Measurements from ENCODE around the gene GABRB2.
"Not testable (repeated sequence)": the region's sequence is repeated elsewhere in the genome, so short reads cannot be mapped to it uniquely, and the experiment has no call there.

GABRB2 gene

DNA sequence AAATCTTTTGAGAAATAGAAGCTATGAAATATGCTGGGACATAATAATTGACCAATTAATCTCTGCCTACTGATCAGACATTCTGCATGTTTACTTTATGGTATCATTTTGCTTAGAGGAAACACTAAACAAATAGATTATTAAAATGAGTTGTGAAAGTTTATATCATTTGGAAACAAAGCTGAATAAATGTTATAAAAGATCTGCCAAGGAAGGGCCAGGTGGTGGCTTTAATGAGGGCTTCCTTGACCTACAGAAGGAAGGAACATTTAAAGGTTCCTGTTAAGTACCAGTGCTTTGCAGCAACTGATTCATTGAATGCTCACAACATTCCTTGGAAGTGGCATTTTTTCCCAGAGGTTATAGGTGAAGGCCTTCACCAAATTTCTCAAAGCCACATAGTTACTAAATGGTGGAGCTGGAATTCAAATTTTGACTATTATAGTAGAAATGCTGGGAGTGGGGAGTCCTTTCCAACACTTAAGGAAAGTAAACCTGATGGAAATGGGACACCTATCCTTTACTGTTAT, 250.7 kb downstream of the GABRB2 start:
- DNase-seq = no peak

DNA sequence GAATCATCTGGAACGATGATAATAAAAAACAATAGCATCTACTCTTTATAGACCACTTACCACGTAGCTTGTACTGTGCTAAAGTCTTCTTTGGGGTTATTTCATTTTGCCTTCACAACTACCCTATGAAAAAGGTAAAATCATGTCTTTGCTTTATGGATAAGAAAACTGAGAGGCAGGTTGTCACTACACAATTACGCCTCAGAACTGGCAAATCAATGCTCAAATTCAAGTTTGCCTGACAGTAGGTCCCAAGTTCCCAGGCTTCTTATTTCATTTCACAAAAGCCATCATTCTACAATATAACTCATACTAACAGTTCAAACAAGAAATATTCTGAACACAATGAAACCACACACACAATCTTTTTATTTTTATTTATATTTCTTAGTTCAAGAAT, 258.5 kb downstream of the GABRB2 start:
- DNase-seq = no peak

DNA sequence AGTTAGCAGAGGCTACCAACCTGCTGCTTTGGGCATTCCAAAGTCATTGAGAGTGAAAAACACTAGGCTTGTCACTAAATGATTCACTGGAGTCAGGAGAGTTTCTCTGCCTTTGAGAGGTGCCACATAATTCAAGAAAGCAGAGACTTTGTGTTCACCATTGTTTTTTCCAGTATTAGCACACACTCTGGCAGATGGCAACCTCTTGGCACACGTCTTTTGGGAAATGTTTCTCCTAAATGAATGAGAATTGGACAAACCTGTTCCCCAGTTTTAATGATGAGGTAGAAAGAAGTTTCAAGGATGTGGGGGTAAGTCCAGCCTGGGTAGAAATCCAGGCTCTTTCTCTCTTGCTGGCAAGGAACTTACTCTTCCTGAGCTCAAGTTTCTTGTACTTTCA, 259.1 kb downstream of the GABRB2 start:
- DNase-seq = no peak

DNA sequence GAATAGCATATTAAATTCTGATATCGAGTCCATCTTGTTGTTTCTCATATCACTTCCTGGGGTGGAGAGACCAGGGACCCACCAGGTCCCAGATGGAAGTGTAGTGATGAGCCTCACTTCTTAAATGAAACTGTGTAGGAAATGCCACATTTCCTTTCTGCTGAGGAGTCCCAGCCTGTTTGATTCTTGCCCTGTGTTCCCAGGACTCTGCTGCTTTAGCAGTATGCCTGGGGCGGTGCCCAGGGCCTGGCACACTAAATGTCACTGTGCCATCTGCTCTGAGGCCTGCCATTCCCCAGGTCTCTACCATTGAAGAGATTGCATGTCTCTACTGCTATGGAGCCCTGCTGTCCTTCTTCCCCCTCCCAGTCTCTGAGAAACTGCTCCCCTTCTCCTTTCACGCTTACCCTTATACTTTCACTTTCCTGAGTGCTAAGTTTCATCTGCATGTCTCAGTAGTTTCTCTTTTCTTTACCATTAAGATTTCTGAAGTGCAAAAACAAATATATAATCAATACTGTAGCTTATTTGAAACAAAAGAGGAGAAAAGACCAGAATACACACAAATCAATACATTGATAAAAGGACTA, 260.4 kb downstream of the GABRB2 start:
- DNase-seq = no peak

DNA sequence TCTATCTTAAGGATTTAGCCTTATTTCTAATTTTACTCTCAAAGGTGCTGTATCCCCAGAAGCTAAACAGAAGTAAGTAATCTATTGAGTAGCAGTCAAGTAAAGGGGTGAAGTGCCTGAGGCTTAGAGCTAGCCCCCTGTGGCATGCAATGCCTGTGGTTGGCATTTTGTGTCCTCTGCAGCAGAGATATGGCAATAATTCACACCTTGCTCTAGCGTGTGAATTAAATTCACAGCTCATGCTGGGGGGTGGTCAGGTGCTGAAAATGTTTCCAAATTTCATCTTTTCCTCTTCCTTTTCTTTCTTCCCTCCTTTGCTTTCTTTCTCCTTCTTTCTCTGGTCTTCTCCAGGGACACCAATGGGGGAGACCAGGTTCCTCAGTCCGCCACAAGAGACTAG, 262.1 kb downstream of the GABRB2 start:
- DNase-seq = no peak

DNA sequence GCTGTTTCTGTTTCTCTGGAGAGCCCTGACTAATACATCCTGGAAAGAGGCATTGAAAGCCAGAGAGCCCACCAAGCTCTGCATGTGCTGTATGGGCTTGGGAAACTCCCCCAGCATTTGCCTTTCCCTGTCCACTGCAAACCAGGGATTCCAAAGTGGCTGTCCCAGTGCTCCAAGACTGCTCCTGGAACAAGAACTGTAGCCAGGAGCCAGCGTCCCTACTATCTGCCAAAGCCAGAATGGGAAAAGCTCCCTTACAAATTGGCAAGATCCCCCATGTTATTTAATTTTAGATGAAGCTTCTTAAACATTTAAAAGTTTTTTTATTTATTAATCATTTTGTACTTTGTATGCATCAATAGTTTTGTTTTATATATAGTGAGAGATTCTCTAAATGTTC, 263.2 kb downstream of the GABRB2 start:
- DNase-seq = no peak

DNA sequence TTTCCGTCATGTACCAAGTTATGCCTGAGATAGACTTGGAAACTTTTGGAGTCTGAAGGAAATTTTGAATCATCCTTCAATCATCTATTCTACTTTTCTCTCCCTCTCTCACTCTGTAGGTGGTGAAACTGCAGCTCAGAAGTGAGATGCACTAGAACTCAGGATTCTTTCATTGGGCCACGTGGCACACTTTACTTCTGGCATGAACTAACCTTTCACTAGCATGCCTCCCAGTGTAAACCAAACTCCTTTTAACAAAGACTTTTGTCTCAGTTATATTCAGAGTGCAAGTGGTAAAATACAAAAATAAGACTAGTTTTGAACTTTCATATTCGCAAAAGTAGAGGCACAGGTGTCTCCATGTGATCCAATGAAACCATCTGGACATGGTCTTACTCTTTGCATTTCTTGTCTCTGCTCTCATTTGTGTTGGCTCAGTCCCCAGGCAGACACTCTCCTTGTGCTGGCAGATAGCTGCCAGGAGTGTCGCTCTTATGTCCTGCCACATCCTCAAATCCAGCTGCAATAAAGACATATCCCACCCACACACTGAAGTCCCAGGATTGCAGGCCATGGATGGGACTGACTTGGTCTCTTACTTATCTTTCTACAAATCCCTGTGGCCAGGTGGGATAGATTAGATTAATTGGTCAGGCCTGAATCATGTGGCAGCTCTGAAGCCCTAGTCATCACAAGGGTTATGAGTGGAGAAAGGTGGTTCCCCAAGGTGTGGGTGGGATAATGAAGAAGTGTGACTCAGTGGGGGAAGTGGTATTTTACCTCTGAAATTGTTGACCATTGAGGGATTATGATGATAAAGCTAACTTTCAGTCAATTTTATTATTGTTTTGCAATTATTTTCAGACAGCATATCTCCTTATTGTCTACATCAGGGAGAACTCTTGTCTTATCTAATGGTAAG, 267.5 kb downstream of the GABRB2 start:
- no peak for DNase-seq

DNA sequence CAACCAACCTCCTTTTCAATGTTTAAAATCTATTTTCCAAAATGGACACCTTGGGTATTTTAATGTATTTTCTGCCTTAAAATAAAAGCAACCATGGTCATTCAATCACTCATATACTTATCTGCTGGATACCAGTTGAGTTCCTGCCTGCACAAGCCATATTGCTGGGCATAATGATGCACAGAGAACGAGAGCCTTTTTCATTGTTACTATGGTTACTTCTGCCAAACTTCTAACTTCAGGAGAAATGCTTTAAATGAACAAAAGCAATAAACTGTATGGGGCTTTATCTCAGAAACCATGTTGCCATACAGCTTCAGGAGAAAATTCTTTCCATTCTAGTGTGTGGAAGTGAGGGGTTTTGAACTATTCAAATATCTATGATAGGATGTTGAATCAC, 269.5 kb downstream of the GABRB2 start:
- DNase-seq = no peak

DNA sequence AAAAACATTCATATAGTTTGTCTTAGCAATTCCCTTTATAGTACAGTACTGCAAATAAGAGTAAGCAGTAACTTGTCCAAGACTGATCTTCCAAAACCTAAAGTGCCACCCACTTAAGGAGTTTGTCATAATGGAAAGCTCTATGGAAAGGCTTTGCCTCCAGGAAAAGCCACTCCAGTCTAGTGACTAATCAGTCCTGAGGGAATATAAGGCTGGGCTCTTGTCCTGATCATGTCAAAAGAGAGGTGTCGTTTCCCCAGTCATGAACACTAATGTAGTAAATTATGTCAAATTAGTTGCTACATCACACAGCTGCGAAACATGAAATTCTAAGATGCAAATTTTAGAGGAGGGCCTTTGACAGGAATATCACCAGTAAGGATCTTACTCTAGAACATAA, 271.6 kb downstream of the GABRB2 start:
- DNase-seq = no peak

DNA sequence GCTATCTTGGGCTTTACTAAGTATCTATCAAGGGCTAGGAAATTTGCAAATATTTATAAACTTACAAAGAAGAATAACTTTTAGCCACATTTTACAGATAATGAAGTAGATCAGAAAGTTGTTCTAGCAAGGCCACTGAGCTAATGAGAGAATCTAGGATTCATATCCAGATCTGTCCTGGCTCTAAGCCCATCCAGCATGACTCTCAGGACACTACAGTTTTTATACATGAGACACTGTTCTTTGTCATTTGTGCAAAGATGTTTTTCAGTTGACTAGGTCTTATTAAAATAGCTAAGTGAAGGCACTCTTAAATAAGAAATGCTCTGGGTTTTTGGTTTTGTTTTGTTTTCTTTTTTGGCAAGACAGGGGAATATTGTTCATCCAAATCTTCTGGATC, 273.1 kb downstream of the GABRB2 start:
- no peak for DNase-seq

DNA sequence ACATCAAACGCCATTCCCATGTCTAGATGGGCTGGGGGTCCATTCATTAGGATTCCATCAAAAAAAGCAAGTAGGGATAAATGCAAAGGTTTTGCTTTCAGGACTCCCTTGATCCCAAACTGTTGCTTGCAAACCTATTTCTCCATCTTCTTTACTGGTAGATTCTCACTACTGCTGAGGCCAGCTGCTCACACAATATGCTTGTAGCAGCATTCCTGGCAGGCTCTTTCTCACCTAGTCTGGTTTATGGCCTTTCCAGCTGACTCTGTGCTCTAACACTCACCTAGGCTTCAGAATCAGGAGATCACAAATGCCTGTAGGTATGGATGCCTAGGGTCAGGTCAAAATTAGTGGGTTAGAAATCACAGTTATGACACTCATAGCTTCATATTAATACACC, 274.7 kb downstream of the GABRB2 start:
- no peak for DNase-seq

DNA sequence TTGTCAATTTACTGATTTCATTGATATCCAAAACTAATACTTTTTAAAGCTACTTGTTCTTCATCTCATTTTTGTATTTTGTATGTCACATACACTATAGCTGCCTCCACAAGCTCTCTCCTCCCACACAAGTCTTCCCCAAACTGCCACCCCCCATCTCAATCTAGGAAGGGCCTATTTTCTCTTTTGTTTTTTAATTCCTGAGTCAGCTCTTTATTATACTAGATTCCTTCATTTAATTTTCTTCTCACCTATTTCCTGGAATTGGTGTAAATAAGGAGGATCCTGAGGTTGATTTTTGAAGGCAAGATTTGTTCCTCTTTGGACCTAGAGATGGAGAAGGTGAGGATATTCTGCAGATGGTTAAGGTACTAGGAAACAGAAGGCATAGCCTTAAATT, 277.4 kb downstream of the GABRB2 start:
- DNase-seq = no peak

DNA sequence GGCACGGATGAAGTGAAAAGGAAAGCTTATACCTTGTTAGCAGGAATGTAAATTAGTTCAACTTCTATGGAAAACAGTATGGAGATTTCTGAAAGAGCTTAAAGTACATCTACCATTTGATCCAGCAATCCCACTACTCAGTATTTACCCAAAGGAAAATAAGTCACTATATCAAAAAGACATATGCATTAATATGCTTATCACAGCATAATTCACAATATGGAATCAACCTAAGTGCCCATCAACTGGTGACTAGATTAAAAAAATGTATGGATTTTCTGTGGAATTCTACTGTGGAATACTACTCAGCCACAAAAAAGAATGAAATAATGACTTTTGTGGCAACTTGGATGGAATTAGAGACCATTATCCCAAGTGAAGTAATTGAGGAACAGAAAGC, 279.6 kb downstream of the GABRB2 start:
- no peak for DNase-seq

DNA sequence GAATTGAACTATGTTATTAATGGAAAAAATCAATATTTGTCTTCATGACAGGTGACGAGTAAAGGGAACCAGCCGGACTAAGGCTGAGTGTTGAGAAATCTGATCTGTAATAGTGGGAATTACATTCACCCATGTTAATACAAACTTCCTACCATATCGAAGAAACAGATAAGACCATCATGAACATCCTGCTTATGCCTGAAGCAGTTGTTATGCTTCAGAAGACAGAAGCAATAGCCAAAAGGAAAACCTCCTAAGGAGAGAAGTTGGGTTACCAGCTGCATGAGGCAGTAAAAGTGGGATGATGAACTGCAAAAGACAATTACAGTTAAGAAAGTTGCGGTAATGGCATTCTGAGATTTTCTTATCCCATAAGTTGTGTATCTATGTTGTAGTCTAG, 281.5 kb downstream of the GABRB2 start:
- DNase-seq = no peak

DNA sequence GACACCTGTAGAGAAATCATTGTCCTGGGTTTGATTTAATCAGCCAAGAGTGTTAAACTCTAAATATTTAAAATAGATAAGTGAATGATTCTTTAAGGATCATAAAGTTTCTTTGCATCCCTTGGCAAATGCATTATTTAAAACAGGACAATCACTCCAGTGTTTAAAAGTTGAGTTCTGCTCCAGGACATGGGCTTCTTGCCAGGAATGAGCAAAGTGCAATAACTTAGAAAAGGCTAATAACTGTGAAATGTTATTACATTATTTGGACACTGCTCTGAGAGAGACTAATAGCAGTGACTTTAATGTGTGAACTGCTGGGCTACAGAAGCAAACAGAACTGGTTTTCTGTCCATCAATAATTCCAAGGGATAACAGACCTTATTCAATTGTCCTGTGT, 283.3 kb downstream of the GABRB2 start:
- no peak for DNase-seq

DNA sequence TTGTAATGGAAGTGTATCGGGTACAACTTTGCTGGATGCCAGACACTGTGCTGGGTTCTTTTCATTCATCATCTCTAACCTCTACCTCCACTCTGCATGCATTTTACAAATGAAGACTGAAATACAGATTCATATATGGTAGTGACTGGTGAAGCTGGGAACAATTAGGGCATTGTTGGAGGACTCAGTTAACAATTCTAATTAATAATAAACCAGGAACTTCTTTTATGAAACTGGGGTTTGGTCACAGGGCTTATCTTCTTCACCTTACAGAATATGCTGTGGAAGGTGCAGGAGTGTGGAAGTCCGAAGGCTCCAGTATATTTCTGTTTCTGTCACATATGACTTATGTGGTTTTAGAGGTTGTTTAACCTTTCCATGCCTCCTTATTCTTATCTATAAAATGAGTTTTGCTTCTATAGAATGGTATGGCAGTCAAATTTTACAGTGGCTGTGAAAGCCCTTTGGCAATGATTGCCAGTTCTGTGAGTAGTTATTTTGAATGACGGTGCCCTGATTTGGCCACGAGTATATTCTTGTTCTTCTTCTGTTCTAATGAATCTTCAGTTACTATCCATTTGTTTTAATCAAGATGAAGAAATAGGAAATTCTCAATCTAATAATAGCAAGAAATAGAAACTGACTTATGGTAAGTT, 284.7 kb downstream of the GABRB2 start:
- DNase-seq = no peak

DNA sequence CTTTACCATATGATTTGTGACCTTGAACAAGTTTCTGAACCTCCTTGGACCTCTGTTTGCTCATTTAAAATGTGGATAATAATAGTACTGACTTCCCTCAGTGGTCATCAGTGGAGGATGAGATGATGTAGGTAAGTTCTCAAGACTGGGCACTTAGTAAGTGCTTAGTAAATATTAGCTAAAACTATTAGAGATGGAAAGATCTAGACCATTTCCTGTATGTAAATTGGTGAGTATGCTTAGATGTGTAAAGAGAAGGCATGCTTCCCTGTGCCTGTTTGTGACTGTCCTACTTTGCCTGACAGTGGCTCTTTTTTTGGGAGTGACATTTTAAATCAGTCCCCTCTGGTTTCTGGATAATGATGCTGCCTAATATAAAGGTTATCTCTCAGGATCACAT, 288.1 kb downstream of the GABRB2 start:
- DNase-seq = no peak

DNA sequence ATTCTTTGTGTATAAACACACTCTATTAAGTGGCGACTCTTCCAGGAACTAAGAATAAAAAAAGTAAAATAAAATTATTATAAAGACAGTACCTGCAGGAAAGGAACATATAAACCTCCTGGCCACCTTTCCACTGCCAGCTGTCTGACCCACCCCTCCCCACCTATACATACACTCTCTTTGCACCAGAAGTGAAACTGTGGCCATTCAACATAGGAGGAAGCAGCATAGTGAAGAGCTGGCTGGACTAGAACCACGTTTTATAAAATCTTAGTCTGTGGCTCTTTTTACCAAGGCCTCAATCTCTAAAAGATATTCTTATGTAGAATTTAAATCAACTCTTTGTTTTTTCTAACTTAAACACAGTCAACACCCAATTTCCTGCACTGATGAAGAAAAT, 289.6 kb downstream of the GABRB2 start:
- DNase-seq = no peak

DNA sequence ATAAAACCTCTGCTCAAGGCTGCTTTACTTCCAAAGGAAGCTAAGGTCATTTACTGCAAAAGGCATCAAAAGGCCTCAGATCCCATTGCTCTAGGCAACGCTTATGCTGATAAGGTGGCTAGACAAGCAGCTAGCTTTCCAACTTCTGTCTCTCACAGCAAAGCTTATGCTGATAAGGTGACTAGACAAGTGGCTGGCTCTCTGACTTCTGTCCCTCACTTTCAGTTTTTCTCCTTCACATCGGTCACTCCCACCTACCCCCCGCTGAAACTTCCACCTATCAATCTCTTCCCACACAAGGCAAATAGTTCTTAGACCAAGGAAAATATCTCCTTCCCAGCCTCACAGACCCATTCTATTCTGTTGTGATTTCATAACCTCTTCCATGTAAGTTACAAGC, 293.6 kb downstream of the GABRB2 start:
- not testable (repeated sequence) for DNase-seq

DNA sequence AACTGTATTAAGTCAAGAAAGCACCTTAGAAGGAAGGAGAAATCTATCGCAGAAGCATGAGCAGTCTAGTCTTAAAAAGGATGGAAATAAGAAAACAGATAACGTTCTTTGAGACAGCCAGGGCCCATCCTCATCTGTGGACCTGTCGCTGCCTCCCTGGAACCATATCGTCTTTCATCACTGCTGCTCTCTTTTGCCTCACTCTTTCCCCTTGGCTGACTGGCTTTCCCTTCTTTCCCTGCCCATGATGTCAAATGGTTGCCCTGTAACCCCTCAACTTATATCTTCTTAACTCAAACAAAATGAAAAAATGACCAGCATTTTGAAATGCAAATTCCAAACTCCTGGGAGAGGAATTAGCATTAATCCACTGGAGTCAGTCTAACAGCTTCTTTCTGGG, 299.8 kb downstream of the GABRB2 start:
- DNase-seq = no peak

DNA sequence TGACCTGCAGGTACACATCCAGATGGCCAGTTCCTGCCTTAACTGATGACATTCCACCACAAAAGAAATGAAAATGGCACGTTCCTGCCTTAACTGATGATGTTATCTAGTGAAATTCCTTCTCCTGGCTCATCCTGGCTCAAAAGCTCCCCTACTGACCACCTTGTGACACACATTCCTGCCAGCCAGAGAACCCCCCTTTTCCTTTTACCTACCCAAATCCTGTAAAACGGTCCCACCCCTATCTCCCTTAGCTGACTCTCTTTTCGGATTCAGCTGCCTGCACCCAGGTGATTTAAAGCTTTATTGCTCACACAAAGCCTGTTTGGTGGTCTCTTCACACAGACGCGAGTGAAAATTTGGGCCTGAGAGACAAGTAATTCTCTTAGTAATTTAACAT, 300.7 kb downstream of the GABRB2 start:
- DNase-seq = not testable (repeated sequence)
